Measurements from ENCODE around the gene TXNRD1.
A peak's percentile ranks its signal among the peaks of the same experiment; 100 is the strongest.

TXNRD1 gene

DNA sequence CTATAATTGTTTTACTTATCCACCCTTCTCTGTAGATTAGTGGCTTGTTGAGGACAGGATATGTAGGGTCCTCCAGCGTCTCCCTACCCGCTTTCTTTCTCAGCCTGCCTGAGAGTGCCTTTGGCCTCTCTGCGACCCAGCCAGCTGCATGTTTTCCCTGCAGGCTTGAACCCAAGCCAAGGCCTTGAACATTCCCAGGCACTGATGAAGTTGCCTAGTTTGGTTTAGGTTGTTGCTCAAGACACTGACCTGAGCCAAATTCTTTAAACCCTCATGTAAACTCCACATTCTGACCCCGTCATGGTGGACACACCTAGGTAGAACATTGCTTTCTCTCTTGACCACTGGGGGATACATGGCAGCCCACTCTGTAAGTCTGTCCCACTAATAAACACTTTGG, 33.4 kb upstream of the TXNRD1 start:
- Mint-ChIP-seq H3K4me3 (no peak overlapping the region), H3K27me3 (peaks cover 6% of the 10 kb centered on the region), H3K27ac (no peak overlapping the region), H3K9me3 (peaks cover 5% of the 10 kb centered on the region), H3K4me1 (no peaks in the 10 kb centered on the region), H3K36me3 (peaks cover 3% of the 10 kb centered on the region)
- no peak for ATAC-seq (ENCODE audit: low read depth)
- no peak for DNase-seq (ENCODE audit: low spot score in 2 of 2)

DNA sequence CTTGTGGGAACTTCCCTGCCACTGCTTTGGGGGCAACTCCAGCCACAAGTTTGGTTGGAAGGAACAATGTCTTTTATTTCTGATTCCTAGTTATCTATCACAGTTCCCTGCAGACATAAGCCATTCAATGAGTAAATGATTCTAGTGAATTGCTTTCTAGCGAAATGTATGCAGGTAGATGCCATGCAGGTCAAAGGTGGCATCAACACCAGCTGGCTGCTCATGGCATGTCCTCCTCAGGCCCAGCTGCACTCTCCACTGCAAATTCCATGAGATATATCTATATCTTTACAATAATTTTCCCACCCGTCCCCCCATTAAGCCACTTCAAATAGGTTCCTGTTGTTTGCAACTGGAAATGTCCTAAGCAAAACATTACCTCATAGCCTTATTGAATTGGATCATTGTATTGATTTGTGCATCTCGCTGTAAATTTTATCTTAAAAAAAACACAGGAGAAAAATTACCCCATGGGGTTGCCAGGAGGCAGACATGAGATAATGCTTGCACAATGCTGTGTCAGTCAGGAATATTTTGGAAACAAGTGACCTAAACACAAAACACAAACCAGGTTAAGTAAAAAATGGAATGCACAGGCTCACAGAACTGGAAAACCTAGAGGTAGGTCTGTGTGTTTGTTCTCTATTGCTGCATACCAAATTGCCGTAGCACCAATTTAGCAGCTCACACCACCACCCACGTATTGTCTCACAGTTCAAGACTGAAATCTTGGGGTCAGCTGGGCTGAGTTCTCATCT, 32.8 kb upstream of the TXNRD1 start:
- H3K27me3 Mint-ChIP-seq, result peaks cover 6% of the 10 kb centered on the region
- DNase-seq (ENCODE audit: low spot score in 2 of 2) (no peak), ATAC-seq (ENCODE audit: low read depth) (no peak)
- no peaks in the 10 kb centered on the region for H3K4me1 Mint-ChIP-seq
- H3K4me3 Mint-ChIP-seq, result no peak overlapping the region
- H3K27ac Mint-ChIP-seq, result no peak overlapping the region
- peaks cover 5% of the 10 kb centered on the region for H3K9me3 Mint-ChIP-seq
- peaks cover 3% of the 10 kb centered on the region for H3K36me3 Mint-ChIP-seq

DNA sequence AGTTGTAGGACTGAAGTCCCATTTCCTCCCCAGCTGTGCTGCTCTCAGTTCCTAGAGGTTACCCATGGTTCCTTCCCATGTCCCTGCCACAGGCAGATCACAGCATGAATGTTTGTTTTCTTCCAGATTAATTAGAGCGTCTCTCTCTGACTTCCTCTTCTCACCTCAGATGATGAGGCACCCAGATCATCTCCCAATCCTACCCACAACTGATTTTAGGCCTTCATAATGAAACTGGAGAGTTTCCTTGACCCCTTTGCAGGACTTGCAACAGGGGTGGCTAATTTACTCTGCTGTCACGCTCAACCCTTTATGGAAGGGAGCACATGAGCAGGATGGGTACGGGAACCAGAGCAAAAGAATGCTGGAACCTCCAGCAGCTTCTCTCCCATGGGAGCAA, 32.1 kb upstream of the TXNRD1 start:
- ATAC-seq (ENCODE audit: low read depth) (no peak), DNase-seq (ENCODE audit: low spot score in 2 of 2) (no peak)
- H3K9me3 Mint-ChIP-seq, result peaks cover 5% of the 10 kb centered on the region
- no peak overlapping the region for H3K4me3 Mint-ChIP-seq
- H3K36me3 Mint-ChIP-seq, result peaks cover 3% of the 10 kb centered on the region
- no peak overlapping the region for H3K27ac Mint-ChIP-seq
- peaks cover 5% of the 10 kb centered on the region for H3K27me3 Mint-ChIP-seq
- no peaks in the 10 kb centered on the region for H3K4me1 Mint-ChIP-seq

DNA sequence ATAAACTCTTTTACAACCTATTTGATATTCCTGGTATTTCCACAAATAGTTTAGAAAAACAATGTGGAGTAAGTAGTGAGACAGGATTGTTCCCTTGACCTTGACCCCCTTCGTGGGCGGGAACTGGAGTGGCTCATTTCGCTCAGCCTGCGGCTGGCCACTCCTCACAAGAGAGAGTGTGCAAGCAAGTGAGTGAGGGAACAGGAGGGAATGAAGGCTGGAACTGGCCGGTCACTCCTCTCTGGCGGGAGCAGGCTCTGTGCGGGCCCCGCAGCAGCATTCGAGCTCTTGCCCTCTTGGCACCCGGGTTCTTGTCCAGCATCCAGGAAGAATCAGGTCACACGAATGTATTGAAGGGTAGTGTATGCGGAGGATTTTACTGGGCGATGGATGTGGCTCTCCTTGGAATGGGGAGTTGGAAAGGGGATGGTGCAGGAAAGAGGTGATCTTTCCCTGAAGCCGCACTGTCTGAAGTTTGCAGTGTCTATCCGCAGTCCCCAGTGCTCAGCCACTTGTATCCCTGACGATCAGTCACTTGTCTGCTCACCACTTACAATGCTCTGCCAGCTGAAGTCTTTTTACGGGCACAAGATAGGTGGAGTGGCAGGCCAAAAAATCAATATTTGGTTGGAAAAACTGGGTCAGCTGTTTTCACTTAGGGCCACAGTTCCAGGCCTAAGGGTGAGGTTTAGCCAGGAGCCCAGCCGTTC, 28.0 kb upstream of the TXNRD1 start:
- Mint-ChIP-seq H3K36me3 (peaks cover 3% of the 10 kb centered on the region), H3K4me3 (no peak overlapping the region), H3K4me1 (no peaks in the 10 kb centered on the region), H3K27me3 (peaks cover 3% of the 10 kb centered on the region), H3K9me3 (peaks cover 5% of the 10 kb centered on the region), H3K27ac (no peak overlapping the region)
- ATAC-seq (ENCODE audit: low read depth) (no peak), DNase-seq (ENCODE audit: low spot score in 2 of 2) (no peak)

DNA sequence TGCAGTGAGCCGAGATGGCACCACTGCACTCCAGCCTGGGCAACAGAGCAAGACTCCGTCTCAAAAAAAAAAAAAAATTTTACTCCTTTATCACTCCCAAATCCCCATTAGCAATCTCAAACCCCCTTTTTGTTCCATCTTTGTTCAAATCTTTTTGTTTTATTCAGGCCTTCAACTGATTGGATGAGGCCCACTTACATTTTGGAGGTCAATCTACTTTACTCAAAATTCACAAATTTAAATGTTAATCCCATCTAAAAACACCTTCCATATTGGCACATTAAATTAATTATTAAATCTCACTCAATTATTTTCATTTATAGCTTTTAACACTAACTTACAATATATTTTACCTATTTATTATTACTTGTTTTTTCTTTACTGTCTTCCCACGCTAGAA, 27.0 kb upstream of the TXNRD1 start:
- peaks cover 2% of the 10 kb centered on the region for H3K9me3 Mint-ChIP-seq
- peaks cover 3% of the 10 kb centered on the region for H3K36me3 Mint-ChIP-seq
- no peak overlapping the region for H3K4me3 Mint-ChIP-seq
- H3K27ac Mint-ChIP-seq, result no peak overlapping the region
- peaks cover under 1% of the 10 kb centered on the region for H3K27me3 Mint-ChIP-seq
- no peaks in the 10 kb centered on the region for H3K4me1 Mint-ChIP-seq
- no peak for ATAC-seq (ENCODE audit: low read depth)
- no peak for DNase-seq (ENCODE audit: low spot score in 2 of 2)

DNA sequence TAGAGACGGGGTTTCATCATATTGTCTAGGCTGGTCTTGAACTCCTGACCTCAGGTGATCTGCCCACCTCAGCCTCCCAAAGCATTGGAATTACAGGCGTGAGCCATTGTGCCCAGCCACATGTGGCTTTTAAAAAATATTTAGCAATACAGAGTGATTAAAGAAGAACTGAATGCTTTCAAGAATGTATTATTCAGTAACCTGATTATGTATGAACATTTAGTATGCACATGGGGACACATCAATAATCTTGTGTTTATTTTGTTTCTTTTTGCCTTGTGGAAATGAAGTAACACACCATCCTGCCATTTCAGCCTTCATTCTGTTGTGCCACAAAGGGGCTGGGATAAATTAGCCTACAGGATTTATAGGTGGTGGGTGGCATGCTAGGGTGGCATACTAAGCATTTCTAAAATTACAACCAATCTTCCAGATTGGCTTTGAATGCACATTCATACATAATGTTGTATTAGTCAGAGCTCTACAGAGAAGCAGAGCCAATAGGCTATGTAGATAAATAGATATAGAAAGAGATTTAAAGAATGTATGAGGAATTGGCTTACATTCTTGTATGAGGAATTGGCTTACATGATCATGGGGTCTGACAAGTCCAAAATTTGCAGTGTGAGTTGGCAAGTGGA, 25.5 kb upstream of the TXNRD1 start:
- ATAC-seq (ENCODE audit: low read depth) (no peak), DNase-seq (ENCODE audit: low spot score in 2 of 2) (no peak)
- Mint-ChIP-seq H3K27ac (no peak overlapping the region), H3K4me1 (no peaks in the 10 kb centered on the region), H3K9me3 (no peaks in the 10 kb centered on the region), H3K4me3 (no peak overlapping the region), H3K36me3 (no peaks in the 10 kb centered on the region), H3K27me3 (peaks cover 2% of the 10 kb centered on the region)

DNA sequence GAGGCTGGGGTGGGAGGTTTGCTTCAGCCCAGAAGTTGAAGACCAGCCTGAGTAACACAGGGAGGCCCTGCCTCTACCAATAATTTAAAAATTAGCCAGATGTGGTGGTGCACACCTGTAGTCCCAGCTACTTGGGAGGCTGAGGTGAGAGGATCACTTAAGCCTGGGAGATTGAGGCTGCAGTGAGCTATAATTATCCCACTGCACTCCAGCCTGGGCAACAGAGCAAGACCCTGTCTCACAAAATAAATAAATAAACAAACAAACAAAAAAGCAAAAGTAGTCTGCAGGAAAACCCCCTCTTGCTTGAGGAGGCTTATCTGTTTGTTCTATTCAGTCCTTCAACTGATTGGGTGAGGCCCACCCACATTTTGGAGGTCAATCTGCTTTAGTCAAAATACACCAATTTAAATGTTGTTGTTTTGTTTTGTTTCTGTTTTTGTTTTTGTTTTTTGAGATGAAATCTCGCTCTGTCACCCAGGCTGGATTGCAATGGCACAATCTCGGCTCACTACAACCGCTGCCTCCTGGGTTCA, 24.9 kb upstream of the TXNRD1 start:
- ATAC-seq (ENCODE audit: low read depth), result no peak
- no peaks in the 10 kb centered on the region for H3K4me1 Mint-ChIP-seq
- H3K4me3 Mint-ChIP-seq, result no peak overlapping the region
- no peaks in the 10 kb centered on the region for H3K36me3 Mint-ChIP-seq
- DNase-seq (ENCODE audit: low spot score in 2 of 2), result no peak
- H3K9me3 Mint-ChIP-seq, result no peaks in the 10 kb centered on the region
- peaks cover 2% of the 10 kb centered on the region for H3K27me3 Mint-ChIP-seq
- H3K27ac Mint-ChIP-seq, result no peak overlapping the region

DNA sequence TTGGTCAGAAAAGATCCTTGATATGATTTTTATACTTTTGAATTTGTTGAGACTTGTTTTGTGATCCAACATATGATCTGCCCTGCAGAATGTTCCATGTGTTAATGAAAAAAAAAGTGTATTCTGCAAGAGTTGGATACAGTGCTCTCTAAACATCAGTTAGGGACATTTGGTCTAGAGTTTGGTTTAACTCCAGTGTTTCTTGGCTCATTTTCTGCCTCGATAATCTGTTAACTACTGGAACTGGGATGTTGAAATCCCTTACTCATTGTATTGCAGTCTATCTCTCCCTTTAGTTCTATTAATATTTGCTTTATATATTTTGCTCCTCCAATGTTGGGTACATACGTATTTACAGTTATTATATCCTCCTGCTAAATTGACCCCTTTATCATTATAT, 18.3 kb upstream of the TXNRD1 start:
- Mint-ChIP-seq H3K27ac (no peak overlapping the region), H3K9me3 (peaks cover 3% of the 10 kb centered on the region), H3K4me3 (no peak overlapping the region), H3K4me1 (peaks cover 2% of the 10 kb centered on the region), H3K36me3 (peaks cover 8% of the 10 kb centered on the region), H3K27me3 (peaks cover 9% of the 10 kb centered on the region)
- no peak for ATAC-seq (ENCODE audit: low read depth)
- no peak for DNase-seq (ENCODE audit: low spot score in 2 of 2)

DNA sequence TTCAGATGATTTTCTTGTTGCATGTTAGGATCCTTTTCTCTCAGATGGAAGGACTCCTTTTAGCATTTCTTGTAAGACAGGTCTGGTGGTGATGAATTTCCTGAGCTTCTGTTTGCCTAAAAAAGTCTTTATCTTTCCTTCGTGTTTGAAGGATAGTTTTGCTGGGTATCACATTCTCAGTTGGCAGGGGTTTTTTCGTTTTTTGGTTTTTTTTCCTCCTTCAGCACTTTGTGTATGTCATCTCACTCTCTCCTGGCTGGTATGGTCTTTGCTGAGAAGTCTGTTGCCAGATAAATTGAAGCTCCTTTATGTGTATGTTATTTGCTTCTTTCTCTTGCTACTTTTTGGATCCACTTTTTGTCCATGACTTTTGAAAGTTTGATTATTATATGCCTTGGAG, 15.6 kb upstream of the TXNRD1 start:
- no peak for ATAC-seq (ENCODE audit: low read depth)
- peaks cover 8% of the 10 kb centered on the region for H3K36me3 Mint-ChIP-seq
- H3K4me1 Mint-ChIP-seq, result peaks cover 2% of the 10 kb centered on the region
- H3K4me3 Mint-ChIP-seq, result no peak overlapping the region
- peaks cover 3% of the 10 kb centered on the region for H3K9me3 Mint-ChIP-seq
- no peak overlapping the region for H3K27ac Mint-ChIP-seq
- DNase-seq (ENCODE audit: low spot score in 2 of 2), result no peak
- H3K27me3 Mint-ChIP-seq, result peaks cover 10% of the 10 kb centered on the region

DNA sequence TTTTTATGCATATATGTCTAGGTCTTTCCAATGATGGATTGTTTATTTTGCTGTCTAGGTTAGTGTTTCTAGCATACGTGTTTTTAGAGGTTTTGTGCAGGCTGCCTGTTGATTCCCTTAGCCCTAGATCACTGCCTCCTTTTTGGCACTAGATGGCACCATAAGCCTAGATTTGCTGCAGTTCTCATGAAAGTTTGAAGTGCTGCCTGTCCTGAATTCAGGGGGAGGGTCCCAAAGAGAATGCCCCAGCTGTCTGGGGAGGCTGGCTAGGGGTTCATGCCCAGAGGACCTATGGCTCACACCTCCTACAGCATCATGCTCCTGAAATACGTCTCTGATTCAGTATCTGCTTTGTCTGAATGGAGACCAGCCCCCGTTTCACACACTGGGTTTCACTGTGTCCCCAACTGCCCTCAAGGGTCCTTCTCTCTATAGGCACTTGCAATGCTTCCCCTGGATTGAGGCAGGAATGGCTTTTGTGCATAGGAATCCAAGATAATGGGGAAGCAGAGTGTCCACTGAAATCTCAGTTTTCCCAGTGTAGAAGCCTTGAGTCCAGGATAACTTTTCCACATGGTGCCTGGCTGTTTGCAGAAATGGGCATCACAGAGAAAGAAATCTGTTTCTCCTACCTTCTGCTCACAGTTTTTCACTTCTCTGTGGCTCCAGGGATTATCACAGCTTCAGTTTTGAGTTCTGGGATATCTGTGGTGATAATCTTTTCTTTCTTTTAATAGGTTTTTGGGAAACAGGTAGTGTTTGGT, 14.2 kb upstream of the TXNRD1 start:
- ATAC-seq (ENCODE audit: low read depth), result peak; percentile 77
- H3K4me1 Mint-ChIP-seq, result peaks cover 2% of the 10 kb centered on the region
- H3K27me3 Mint-ChIP-seq, result peaks cover 10% of the 10 kb centered on the region
- peaks cover 3% of the 10 kb centered on the region for H3K9me3 Mint-ChIP-seq
- H3K4me3 Mint-ChIP-seq, result no peak overlapping the region
- peaks cover 8% of the 10 kb centered on the region for H3K36me3 Mint-ChIP-seq
- DNase-seq (ENCODE audit: low spot score in 2 of 2), result peak; percentile 48 to 52
- H3K27ac Mint-ChIP-seq, result no peak overlapping the region

DNA sequence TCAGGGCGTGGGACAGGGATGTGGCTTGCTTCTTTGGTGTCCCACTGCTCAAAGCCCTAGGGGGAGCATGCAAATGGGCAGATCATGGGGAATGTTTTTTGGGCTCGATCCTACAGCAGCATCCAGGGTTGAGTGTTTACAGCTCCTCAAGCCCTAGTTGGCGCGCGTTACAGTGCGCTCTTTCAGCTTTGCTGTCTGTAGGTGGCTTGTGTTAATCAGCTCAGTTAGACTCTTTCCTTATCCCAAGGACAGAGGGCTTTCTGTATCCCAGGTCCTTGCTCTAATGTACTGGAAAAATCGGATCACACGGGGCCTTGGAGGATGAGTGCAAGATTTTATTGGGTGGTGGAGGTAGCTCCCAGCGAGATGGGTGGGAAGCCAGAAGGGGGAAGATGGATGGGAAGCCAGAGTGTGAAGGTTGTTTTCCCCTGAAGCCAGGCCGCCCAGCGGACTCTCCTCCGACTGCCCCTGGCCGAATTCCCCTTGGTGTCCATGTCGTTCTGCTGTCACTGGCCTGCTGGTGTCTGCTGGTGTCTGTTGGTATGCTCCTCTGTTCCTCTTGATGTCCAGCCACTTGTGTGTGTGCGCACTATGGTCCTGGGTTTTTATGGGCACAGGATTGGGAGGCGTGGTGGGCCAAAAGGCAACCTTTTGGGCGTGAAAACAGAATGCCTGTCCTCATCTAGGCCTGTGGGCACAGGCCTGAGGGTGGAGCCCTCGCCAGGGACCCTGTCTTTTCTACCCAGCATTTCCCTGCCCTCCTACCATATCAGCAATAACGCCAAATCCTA, 10.7 kb upstream of the TXNRD1 start:
- no peak for DNase-seq (ENCODE audit: low spot score in 2 of 2)
- no peak overlapping the region for H3K27ac Mint-ChIP-seq
- ATAC-seq (ENCODE audit: low read depth), result no peak
- H3K9me3 Mint-ChIP-seq, result peaks cover 3% of the 10 kb centered on the region
- no peak overlapping the region for H3K4me3 Mint-ChIP-seq
- H3K36me3 Mint-ChIP-seq, result peaks cover 8% of the 10 kb centered on the region
- H3K4me1 Mint-ChIP-seq, result peaks cover 7% of the 10 kb centered on the region
- H3K27me3 Mint-ChIP-seq, result peaks cover 17% of the 10 kb centered on the region

DNA sequence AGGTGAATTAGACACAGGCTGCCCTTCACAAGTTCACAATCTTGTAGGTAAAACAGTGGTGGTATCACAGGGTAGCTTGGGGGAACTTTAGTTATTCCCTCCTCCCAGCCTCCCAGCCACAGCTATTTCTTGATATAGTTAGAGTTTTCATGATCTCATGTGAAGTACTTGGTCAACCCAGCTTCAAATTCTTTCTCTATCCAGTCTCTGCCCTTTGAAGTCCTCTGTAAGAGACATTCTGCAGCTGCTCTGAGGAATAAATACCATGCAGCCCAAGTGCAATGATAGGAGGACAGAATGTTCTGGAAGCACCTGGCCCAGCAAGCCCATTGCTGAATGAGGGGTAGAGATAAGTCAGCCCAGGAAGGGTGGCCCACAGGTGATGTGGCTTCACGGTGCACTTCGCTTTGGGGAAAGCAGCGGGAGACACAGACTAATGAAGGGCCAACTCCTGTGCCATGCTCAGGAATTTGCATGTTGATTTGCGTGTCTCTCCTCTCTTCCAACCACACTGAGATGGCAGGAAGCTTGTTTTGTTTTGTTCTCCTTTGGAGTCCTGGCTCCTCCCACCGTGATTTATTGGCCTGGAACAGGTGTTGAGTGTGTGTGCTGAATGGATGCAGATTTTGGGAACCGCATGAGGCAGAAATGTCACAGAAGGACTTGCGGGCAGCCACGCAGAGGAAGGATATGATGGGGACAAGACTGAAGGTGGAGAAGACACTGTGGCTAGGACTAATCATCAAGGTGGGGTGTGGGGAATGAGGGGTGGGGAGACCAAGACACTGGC, 8.0 kb upstream of the TXNRD1 start:
- Mint-ChIP-seq H3K27ac (no peak overlapping the region), H3K36me3 (no peaks in the 10 kb centered on the region), H3K4me1 (peaks cover 5% of the 10 kb centered on the region), H3K4me3 (no peak overlapping the region), H3K27me3 (peaks cover 12% of the 10 kb centered on the region), H3K9me3 (no peaks in the 10 kb centered on the region)
- DNase-seq (ENCODE audit: low spot score in 2 of 2), result no peak
- ATAC-seq (ENCODE audit: low read depth), result no peak

DNA sequence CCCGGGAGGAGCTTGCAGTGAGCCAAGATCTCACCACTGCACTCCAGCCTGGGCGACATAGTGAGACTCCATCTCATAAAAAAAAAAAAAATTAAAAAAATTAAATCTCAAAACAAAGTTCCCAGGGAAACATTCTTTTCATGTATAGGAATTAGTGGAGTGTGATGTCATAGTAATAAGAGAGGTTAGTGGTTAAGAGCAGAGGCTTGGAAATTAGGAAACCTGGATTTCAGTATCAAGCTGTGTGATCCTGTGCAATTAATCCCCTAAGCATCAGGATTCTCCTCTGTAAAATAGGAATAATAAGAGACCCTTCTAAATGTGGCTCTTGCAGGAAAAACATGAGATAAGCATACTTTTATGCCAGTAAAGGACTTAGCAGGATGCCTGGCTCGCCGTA, 3.1 kb upstream of the TXNRD1 start:
- no peak for ATAC-seq (ENCODE audit: low read depth)
- Mint-ChIP-seq H3K27ac (no peak overlapping the region), H3K27me3 (peaks cover 10% of the 10 kb centered on the region), H3K9me3 (no peaks in the 10 kb centered on the region), H3K4me1 (peaks cover 5% of the 10 kb centered on the region), H3K36me3 (no peaks in the 10 kb centered on the region), H3K4me3 (no peak overlapping the region)
- no peak for DNase-seq (ENCODE audit: low spot score in 2 of 2)
